Endothelial cell of umbilical vein (primary cell): ENCODE measurements around the gene TRIM29. TPM values are rescaled to one million over a fixed set of nuclear protein-coding genes. Genes with fewer than 3 reads are reported as not detected.

Experiments used
- BruUV-seq: library from RNA; stranded (reverse); fragments of 400-500 nt; replicated peaks from 2 replicates; lab custom pipeline; 2021; lab: Mats Ljungman, UMichigan
- CTCF ChIA-PET: fragments of 300-600, 350-600 bp; sonication (Branson Sonifier 250); formaldehyde crosslinking; loops from one replicate; lab custom pipeline; 2021; ENCODE audit warnings: antibody characterized with exemption, inconsistent platforms; lab: Charles Lee
- POLR2A ChIA-PET: fragments of 300-600, 350-600 bp; sonication (Branson Sonifier 250); formaldehyde crosslinking; loops from one replicate; lab custom pipeline; 2021; ENCODE audit warnings: antibody characterized with exemption, inconsistent platforms; lab: Charles Lee
- DNase-seq: peaks from one replicate; pipeline ENCODE4 v3.0.0-alpha.2; 2011; ENCODE audit warnings: low read depth, low spot score
- FAIRE-seq: peaks from 2 replicates; lab custom pipeline; 2011; peaks lifted over from hg19 to GRCh38; lab: Jason Lieb, UNC
- H2AFZ ChIP-seq: 2 replicates; pipeline ENCODE4 v1.6.0; 2012; ENCODE audit warnings: low read depth, low read length, control low read depth, inconsistent platforms
- H3K27ac ChIP-seq: 2 replicates; pipeline ENCODE4 v1.5.1; 2011; ENCODE audit warnings: low read depth, mild to moderate bottlenecking, control low read depth, low read length, moderate library complexity; ENCODE audit not compliant: insufficient read depth
- H3K27me3 ChIP-seq, 2 experiments: 2 replicates each; pipeline versions ENCODE4 v1.6.0 to v1.6.1; 2011; ENCODE audit warnings: low read length in 2 of 2, mixed read lengths in 1 of 2; ENCODE audit not compliant: control insufficient read depth in 2 of 2, insufficient read depth in 2 of 2
- H3K36me3 ChIP-seq, 2 experiments: 2 replicates in 1 of 2; 3 replicates in 1 of 2; pipeline ENCODE4 v1.5.1; 2011; ENCODE audit warnings: low read length in 2 of 2, mild to moderate bottlenecking in 1 of 2, moderate library complexity in 1 of 2; ENCODE audit not compliant: control insufficient read depth in 2 of 2, insufficient read depth in 2 of 2; ENCODE audit errors: extremely low read depth in 1 of 2
- H3K4me1 ChIP-seq: 3 replicates; pipeline ENCODE4 v1.5.1; 2011; ENCODE audit warnings: mild to moderate bottlenecking, low read length; ENCODE audit not compliant: control insufficient read depth, insufficient read depth; ENCODE audit errors: extremely low read depth
- H3K4me2 ChIP-seq: 2 replicates; pipeline ENCODE4 v1.6.1; 2011; ENCODE audit warnings: low read length, control low read depth, mixed read lengths; ENCODE audit not compliant: insufficient read depth
- H3K4me3 ChIP-seq, 3 experiments: fragments of 200-600 bp in 1 of 3; sonication (generic), shearing (Covaris generic) in 1 of 3; replicated peaks in 1 of 3; 2 replicates each; pipeline ENCODE4 v1.5.1; 2011 to 2016; ENCODE audit warnings: control low read depth in 3 of 3, low read length in 3 of 3, mild to moderate bottlenecking in 2 of 3, inconsistent platforms in 1 of 3, low read depth in 1 of 3, moderate library complexity in 1 of 3; ENCODE audit not compliant: insufficient read depth in 1 of 3
- H3K79me2 ChIP-seq: 2 replicates; pipeline ENCODE4 v1.6.0; 2012; ENCODE audit warnings: low read length, inconsistent platforms; ENCODE audit not compliant: control insufficient read depth, insufficient read depth
- H3K9ac ChIP-seq: replicated peaks from 2 replicates; pipeline ENCODE3; 2011; ENCODE audit warnings: low read length, control low read depth; ENCODE audit not compliant: insufficient read depth; ENCODE audit errors: extremely low read depth
- H3K9me1 ChIP-seq: replicated peaks from 3 replicates; pipeline ENCODE4 v1.6.0; 2011; ENCODE audit warnings: mild to moderate bottlenecking, low read length; ENCODE audit not compliant: control insufficient read depth, insufficient read depth; ENCODE audit errors: extremely low read depth
- H3K9me3 ChIP-seq: replicated peaks from 2 replicates; pipeline ENCODE4 v1.5.1; 2012; ENCODE audit warnings: low read length, inconsistent platforms; ENCODE audit not compliant: control insufficient read depth, insufficient read depth
- H4K20me1 ChIP-seq: replicated peaks from 2 replicates; pipeline ENCODE3; 2011; ENCODE audit warnings: mild to moderate bottlenecking, low read length; ENCODE audit not compliant: control insufficient read depth, insufficient read depth; ENCODE audit errors: extremely low read depth
- EZH2 ChIP-seq: IDR thresholded peaks from 2 replicates; pipeline ENCODE4 v1.6.1; 2012; ENCODE audit warnings: borderline replicate concordance, low read depth, mild to moderate bottlenecking, moderate library complexity, low read length, inconsistent platforms; ENCODE audit not compliant: severe bottlenecking
- FOS ChIP-seq: IDR thresholded peaks from 2 replicates; pipeline ENCODE4 v1.6.1; 2011; ENCODE audit warnings: mild to moderate bottlenecking, low read length, moderate library complexity, borderline replicate concordance; ENCODE audit not compliant: insufficient read depth
- GATA2 ChIP-seq: IDR thresholded peaks from 2 replicates; pipeline ENCODE4 v1.7.0; 2011; ENCODE audit warnings: low read depth, mild to moderate bottlenecking, moderate library complexity, mixed read lengths, low read length; ENCODE audit not compliant: insufficient read length, insufficient read depth
- JUN ChIP-seq: IDR thresholded peaks from 2 replicates; pipeline ENCODE4 v1.6.1; 2011; ENCODE audit warnings: borderline replicate concordance, low read depth; ENCODE audit not compliant: insufficient read length, insufficient read depth
- MYC ChIP-seq: IDR thresholded peaks from one replicate; pipeline ENCODE4 v1.6.1; 2011; ENCODE audit warnings: mild to moderate bottlenecking, low read depth, low read length
- POLR2A ChIP-seq: IDR thresholded peaks from 2 replicates; pipeline ENCODE4 v1.6.1; 2012; ENCODE audit warnings: low read depth, mild to moderate bottlenecking, control low read depth, low read length
- POLR2AphosphoS5 ChIP-seq: IDR thresholded peaks from 2 replicates; pipeline ENCODE4 v1.6.1; 2012; ENCODE audit warnings: low read depth, mild to moderate bottlenecking, control low read depth, low read length, moderate library complexity; ENCODE audit not compliant: insufficient read depth
- dilution Hi-C: fragments of 300-500 bp; cut with MboI; formaldehyde crosslinking; loops from one replicate; pipeline ENCODE4 v1.15.0; 2019; ENCODE audit warnings: low sequenced_read_pairs; ENCODE audit not compliant: extremely low pct_ligation_motif_present
- intact Hi-C: fragments of 100-400 bp; cut with micrococcal nuclease; formaldehyde crosslinking; loops from one replicate; pipeline ENCODE4 v1.10.0; 2022
- polyA plus RNA-seq, 4 experiments: library from polyadenylated mRNA; depleted of rRNA in 3 of 4; stranded (reverse) in 3 of 4; unstranded in 1 of 4; fragments of >200 nt; gene quantifications; 2 replicates each; pipeline versions ENCODE4 v1.2.1 to v1.2.3, GENCODE V29; 2011 to 2012; ENCODE audit warnings: missing spikeins in 1 of 4
- total RNA-seq: library from RNA; stranded (reverse); gene quantifications from 2 replicates; pipeline ENCODE4 v1.2.3, GENCODE V29; 2021
- TF ChIP-seq, protein P1 (sequence below), 2 donors: IDR thresholded peaks; 1 replicate in 1 of 2; 2 replicates in 1 of 2; pipeline ENCODE4 v1.5.1; 2011; ENCODE audit warnings: low read length in 2 of 2, mild to moderate bottlenecking in 2 of 2, moderate library complexity in 2 of 2, control low read depth in 1 of 2, inconsistent platforms in 1 of 2, low read depth in 1 of 2; ENCODE audit not compliant: insufficient read depth in 1 of 2; ENCODE audit errors: extremely low read depth in 1 of 2
- TF ChIP-seq, protein P2 (sequence below): IDR thresholded peaks from 2 replicates; pipeline ENCODE4 v1.6.1; 2011; ENCODE audit not compliant: insufficient read depth, insufficient read length

Gene TRIM29
- total and polyA plus RNA-seq, 2 donors (not counting 3 experiments of a cell fraction or from before 2014, with no cell fraction given), result not detected

DNA sequence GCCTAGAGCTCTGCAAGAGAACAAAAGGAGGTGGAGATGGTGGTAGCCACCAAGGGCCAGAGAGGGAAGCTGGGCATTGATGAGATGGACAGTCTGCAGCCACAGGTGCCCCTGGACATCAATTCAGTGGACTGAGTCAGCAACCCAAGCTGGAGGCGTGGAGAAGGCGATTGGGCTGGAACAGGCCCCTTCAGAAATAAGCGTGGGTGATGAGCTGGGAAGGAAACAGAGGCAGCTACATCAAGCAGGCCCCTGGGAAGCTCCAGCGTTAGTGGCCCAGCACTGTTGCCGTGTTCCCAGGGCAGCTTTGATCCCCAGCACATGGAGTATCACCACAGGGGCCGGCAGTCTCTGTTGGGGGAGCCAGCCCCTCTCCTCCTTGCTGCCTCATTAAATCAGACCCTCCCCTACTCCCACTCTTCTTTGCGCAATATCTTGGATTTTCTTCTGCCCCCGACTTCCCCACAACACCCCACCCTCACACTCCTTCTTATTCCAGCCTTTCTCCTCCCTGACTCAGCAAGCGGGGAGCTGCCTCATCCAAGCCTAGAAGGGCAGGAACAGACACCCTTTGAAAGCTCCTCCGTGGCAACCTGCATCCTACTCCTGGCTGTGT lies 41.3 kb upstream of the TRIM29 start:
- Histone ChIP-seq H3K27me3 (peaks cover 5 to 20% of the 10 kb centered on the region in 2 experiments), H3K4me3 (no peak overlapping the region), H3K27ac (no peak overlapping the region), H3K9ac (no peak overlapping the region), H3K9me1 (no peaks in the 10 kb centered on the region), H3K9me3 (no peaks in the 10 kb centered on the region), H4K20me1 (no peaks in the 10 kb centered on the region), H3K36me3 (no peaks in the 10 kb centered on the region), H3K79me2 (no peaks in the 10 kb centered on the region), H3K4me2 (no peak overlapping the region), H2AFZ (no peak overlapping the region), H3K4me1 (no peaks in the 10 kb centered on the region)
- BruUV-seq, result no TSS peak
- intact Hi-C loops (no loop called here), dilution Hi-C loops (no loop called here)
- ChIA-PET CTCF (interaction anchor here (0.7 to 5.5 kb wide), 9 partner anchors 8 to 125 kb away, joined by 3 to 71 read pairs (median 4); no protein-coding TSS in a partner anchor), POLR2A (no interaction called here)
- DNase-seq, result no peak
- FAIRE-seq, result no peak
- no peak for TF ChIP-seq JUN
- TF ChIP-seq POLR2AphosphoS5, result no peak
- TF ChIP-seq MYC, result no peak
- no peak for TF ChIP-seq POLR2A
- TF ChIP-seq FOS, result no peak
- TF ChIP-seq GATA2, result no peak
- TF ChIP-seq, protein P1, sequence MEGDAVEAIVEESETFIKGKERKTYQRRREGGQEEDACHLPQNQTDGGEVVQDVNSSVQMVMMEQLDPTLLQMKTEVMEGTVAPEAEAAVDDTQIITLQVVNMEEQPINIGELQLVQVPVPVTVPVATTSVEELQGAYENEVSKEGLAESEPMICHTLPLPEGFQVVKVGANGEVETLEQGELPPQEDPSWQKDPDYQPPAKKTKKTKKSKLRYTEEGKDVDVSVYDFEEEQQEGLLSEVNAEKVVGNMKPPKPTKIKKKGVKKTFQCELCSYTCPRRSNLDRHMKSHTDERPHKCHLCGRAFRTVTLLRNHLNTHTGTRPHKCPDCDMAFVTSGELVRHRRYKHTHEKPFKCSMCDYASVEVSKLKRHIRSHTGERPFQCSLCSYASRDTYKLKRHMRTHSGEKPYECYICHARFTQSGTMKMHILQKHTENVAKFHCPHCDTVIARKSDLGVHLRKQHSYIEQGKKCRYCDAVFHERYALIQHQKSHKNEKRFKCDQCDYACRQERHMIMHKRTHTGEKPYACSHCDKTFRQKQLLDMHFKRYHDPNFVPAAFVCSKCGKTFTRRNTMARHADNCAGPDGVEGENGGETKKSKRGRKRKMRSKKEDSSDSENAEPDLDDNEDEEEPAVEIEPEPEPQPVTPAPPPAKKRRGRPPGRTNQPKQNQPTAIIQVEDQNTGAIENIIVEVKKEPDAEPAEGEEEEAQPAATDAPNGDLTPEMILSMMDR (IDR thresholded peaks at IDR 0.05; ENCODE audit: extremely low read depth in 1 of 2, insufficient read depth in 1 of 2, low read depth in 1 of 2, low read length in 2 of 2), result no peak
- TF ChIP-seq EZH2, result no peak
- TF ChIP-seq, protein P2, sequence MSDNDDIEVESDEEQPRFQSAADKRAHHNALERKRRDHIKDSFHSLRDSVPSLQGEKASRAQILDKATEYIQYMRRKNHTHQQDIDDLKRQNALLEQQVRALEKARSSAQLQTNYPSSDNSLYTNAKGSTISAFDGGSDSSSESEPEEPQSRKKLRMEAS, result no peak
